PC-3 (cell line): ENCODE data around the gene PTPRN2. TPM values are rescaled to one million over a fixed set of nuclear protein-coding genes. Genes with fewer than 3 reads are reported as not detected.

ENCODE experiments used
- ATAC-seq: fragments of 200-7000 bp; cut with Tn5 transposase; 2 replicates; pipeline ENCODE4 v1.9.1; 2020; ENCODE audit warnings: mild to moderate bottlenecking, moderate library complexity
- BruUV-seq: library from RNA; stranded (reverse); fragments of 400-500 nt; replicated peaks from 2 replicates; lab custom pipeline; 2021; lab: Mats Ljungman, UMichigan
- CTCF ChIA-PET: fragments of 300-600 bp; sonication (Branson Sonifier 250); formaldehyde crosslinking; loops from one replicate; lab custom pipeline; 2022; ENCODE audit warnings: antibody characterized with exemption; lab: Charles Lee
- POLR2A ChIA-PET: fragments of 300-600 bp; sonication (Branson Sonifier 250); formaldehyde crosslinking; loops from one replicate; lab custom pipeline; 2022; ENCODE audit warnings: antibody characterized with exemption; ENCODE audit not compliant: unreplicated experiment; lab: Charles Lee
- DNase-seq: peaks from one replicate; pipeline ENCODE4 v3.0.0-alpha.2; 2015
- H2AFZ ChIP-seq: fragments of 300-600 bp; sonication (generic); 2 replicates; pipeline ENCODE4 v1.6.0; 2016; ENCODE audit warnings: antibody characterized with exemption, low read length
- H3F3A ChIP-seq: fragments of 300-600 bp; sonication (generic); one replicate; pipeline ENCODE4 v1.6.0; 2017; ENCODE audit warnings: antibody characterized with exemption, low read length, control low read depth, mild to moderate bottlenecking; ENCODE audit not compliant: unreplicated experiment
- H3K27ac ChIP-seq: fragments of 300-600 bp; sonication (generic); 2 replicates; pipeline ENCODE4 v1.5.1; 2016; ENCODE audit warnings: mild to moderate bottlenecking, low read length
- H3K27me3 ChIP-seq: fragments of 300-600 bp; sonication (generic); 2 replicates; pipeline ENCODE4 v1.6.1; 2016; ENCODE audit warnings: low read length, mixed read lengths
- H3K36me3 ChIP-seq: fragments of 300-600 bp; sonication (generic); 2 replicates; pipeline ENCODE4 v1.6.1; 2016; ENCODE audit warnings: low read depth, mixed run types, low read length, mixed read lengths
- H3K4me1 ChIP-seq: fragments of 300-600 bp; sonication (generic); 2 replicates; pipeline ENCODE4 v1.5.1; 2016; ENCODE audit warnings: low read length; ENCODE audit not compliant: insufficient read depth
- H3K4me2 ChIP-seq: fragments of 300-600 bp; sonication (generic); 2 replicates; pipeline ENCODE4 v1.6.0; 2016; ENCODE audit warnings: low read length
- H3K4me3 ChIP-seq: fragments of 300-600 bp; sonication (generic); 2 replicates; pipeline ENCODE4 v1.5.1; 2016; ENCODE audit warnings: mild to moderate bottlenecking, low read length, mixed read lengths
- H3K79me2 ChIP-seq: fragments of 300-600 bp; sonication (generic); 2 replicates; pipeline ENCODE4 v1.6.1; 2017; ENCODE audit warnings: low read length, mixed read lengths
- H3K9ac ChIP-seq: fragments of 300-600 bp; sonication (generic); 2 replicates; pipeline ENCODE4 v1.6.0; 2016; ENCODE audit warnings: mild to moderate bottlenecking, low read length
- H3K9me2 ChIP-seq: fragments of 300-600 bp; sonication (generic); replicated peaks from 2 replicates; pipeline ENCODE4 v1.6.1; 2016; ENCODE audit warnings: mixed run types, low read length, mixed read lengths
- H3K9me3 ChIP-seq: fragments of 300-600 bp; sonication (generic); 2 replicates; pipeline ENCODE4 v1.6.1; 2016; ENCODE audit warnings: low read length, mixed read lengths
- H4K20me1 ChIP-seq: fragments of 300-600 bp; sonication (generic); 2 replicates; pipeline ENCODE4 v1.6.1; 2016; ENCODE audit warnings: low read length, mixed read lengths
- CTCF ChIP-seq: fragments of 300-600 bp; sonication (generic); conservative IDR thresholded peaks from 2 replicates; pipeline ENCODE4 v1.5.1; 2017; ENCODE audit warnings: antibody characterized with exemption, low read depth, mild to moderate bottlenecking, low read length
- EZH2 ChIP-seq: fragments of 300-600 bp; sonication (generic); IDR thresholded peaks from one replicate; pipeline ENCODE4 v1.6.1; 2017; ENCODE audit warnings: antibody characterized with exemption, mild to moderate bottlenecking, low read length; ENCODE audit not compliant: unreplicated experiment
- EZH2phosphoT487 ChIP-seq: fragments of 300-600 bp; sonication (generic); IDR thresholded peaks from 2 replicates; pipeline ENCODE4 v1.6.1; 2018; ENCODE audit warnings: mild to moderate bottlenecking, antibody characterized with exemption, low read length, borderline replicate concordance
- intact Hi-C: fragments of 100-400 bp; cut with micrococcal nuclease; formaldehyde crosslinking; loops from 2 replicates; pipeline ENCODE4 v1.9.0; 2023
- total RNA-seq: library from RNA; depleted of rRNA; stranded (reverse); fragments of >200 nt; gene quantifications from 2 replicates; pipeline ENCODE4 v1.2.3, GENCODE V29; 2014

PTPRN2 gene
- total RNA-seq, 1 experiment from 2014 or later = 3.2 TPM

- intact Hi-C loops = no loop called here
- no peaks in the 10 kb centered on the region for H3K9me3 ChIP-seq
- DNase-seq (no peak), ATAC-seq (no peak)
- H3K9ac ChIP-seq = no peak overlapping the region
- no peaks in the 10 kb centered on the region for H4K20me1 ChIP-seq
- ChIA-PET CTCF (no interaction called here), POLR2A (no interaction called here)
- no peak overlapping the region for H3K4me3 ChIP-seq
- no peaks in the 10 kb centered on the region for H3K79me2 ChIP-seq
- TF ChIP-seq CTCF (no peak), EZH2phosphoT487 (no peak), EZH2 (no peak)
- peaks cover 3% of the 10 kb centered on the region; the same call in 1 of the 2 replicates for H3K27me3 ChIP-seq
- no TSS peak for BruUV-seq
- no peak overlapping the region for H3K27ac ChIP-seq
- H3K36me3 ChIP-seq = no peaks in the 10 kb centered on the region
- H3F3A ChIP-seq = no peaks in the 10 kb centered on the region
- H3K4me1 ChIP-seq = peaks cover 2% of the 10 kb centered on the region; the same call in 1 of the 2 replicates
- no peaks in the 10 kb centered on the region for H3K9me2 ChIP-seq
- no peak overlapping the region for H2AFZ ChIP-seq
- H3K4me2 ChIP-seq = no peak overlapping the region
These were observed 798.5 kb downstream of the PTPRN2 start for GRCh38 chr7:157789094-157789493.

- H3K27ac ChIP-seq = no peak overlapping the region
- no peaks in the 10 kb centered on the region for H4K20me1 ChIP-seq
- no peaks in the 10 kb centered on the region for H3K9me2 ChIP-seq
- peaks cover 3% of the 10 kb centered on the region; the same call in 1 of the 2 replicates for H3K27me3 ChIP-seq
- no peak overlapping the region for H3K4me3 ChIP-seq
- no peak overlapping the region for H3K9ac ChIP-seq
- no peak overlapping the region for H3K4me2 ChIP-seq
- BruUV-seq = no TSS peak
- no peak for ATAC-seq
- ChIA-PET CTCF (no interaction called here), POLR2A (no interaction called here)
- no peaks in the 10 kb centered on the region for H3K36me3 ChIP-seq
- intact Hi-C loops = no loop called here
- no peaks in the 10 kb centered on the region for H3K79me2 ChIP-seq
- H3K9me3 ChIP-seq = no peaks in the 10 kb centered on the region
- H2AFZ ChIP-seq = no peak overlapping the region
- no peak for TF ChIP-seq CTCF
- TF ChIP-seq EZH2 = no peak
- no peak for TF ChIP-seq EZH2phosphoT487
- no peak for DNase-seq
- no peaks in the 10 kb centered on the region for H3F3A ChIP-seq
- H3K4me1 ChIP-seq = peaks cover 7% of the 10 kb centered on the region; the same call in 1 of the 2 replicates
These were observed 799.0 kb downstream of the PTPRN2 start for GRCh38 chr7:157788573-157788972.

GRCh38 chr7:157787275-157787701 lies 800.3 kb downstream of the PTPRN2 start:
- Histone ChIP-seq H2AFZ (no peak overlapping the region), H3K27me3 (peaks cover 3% of the 10 kb centered on the region; the same call in 1 of the 2 replicates), H3K9ac (no peak overlapping the region), H3K36me3 (no peaks in the 10 kb centered on the region), H3K4me3 (no peak overlapping the region), H3F3A (no peaks in the 10 kb centered on the region), H4K20me1 (no peaks in the 10 kb centered on the region), H3K9me3 (no peaks in the 10 kb centered on the region), H3K9me2 (no peaks in the 10 kb centered on the region), H3K4me2 (no peak overlapping the region), H3K4me1 (peaks cover 7% of the 10 kb centered on the region; the same call in 1 of the 2 replicates), H3K79me2 (no peaks in the 10 kb centered on the region), H3K27ac (no peak overlapping the region)
- POLR2A ChIA-PET = no interaction called here
- BruUV-seq = no TSS peak
- TF ChIP-seq EZH2 (no peak), EZH2phosphoT487 (no peak), CTCF (no peak)
- ATAC-seq = no peak
- CTCF ChIA-PET = no interaction called here
- no peak for DNase-seq
- intact Hi-C loops = no loop called here
